Suprapubic skin (tissue), 4 donors: ENCODE data around the gene EID3. TPM values are rescaled to one million over a fixed set of nuclear protein-coding genes. Genes with fewer than 3 reads are reported as not detected.

Experiments used
- DNase-seq, 2 donors: peaks; one replicate each; pipeline ENCODE4 v3.0.0-alpha.2; 2019; ENCODE audit warnings: low spot score in 2 of 2
- H3K27ac ChIP-seq: fragments of 200-600 bp; sonication (generic); one replicate; pipeline ENCODE4 v1.5.1; 2019
- H3K27me3 ChIP-seq: fragments of 200-600 bp; sonication (generic); one replicate; pipeline ENCODE4 v1.5.1; 2019
- H3K36me3 ChIP-seq: fragments of 200-600 bp; sonication (generic); one replicate; pipeline ENCODE4 v1.5.1; 2019
- H3K4me1 ChIP-seq: fragments of 200-600 bp; sonication (generic); one replicate; pipeline ENCODE4 v1.5.1; 2019
- H3K4me3 ChIP-seq: fragments of 200-600 bp; sonication (generic); one replicate; pipeline ENCODE4 v1.5.1; 2019; ENCODE audit warnings: mild to moderate bottlenecking
- H3K9me3 ChIP-seq: fragments of 200-600 bp; sonication (generic); one replicate; pipeline ENCODE4 v1.5.1; 2019
- CTCF ChIP-seq, 2 donors: fragments of 200-600 bp in 1 of 2; fragments of 450-650 bp in 1 of 2; sonication (generic) in 1 of 2; IDR thresholded peaks; one replicate each; pipeline ENCODE4 v1.5.1; 2016 to 2019; ENCODE audit warnings: antibody characterized with exemption in 2 of 2, mild to moderate bottlenecking in 1 of 2, moderate library complexity in 1 of 2
- EP300 ChIP-seq: sonication (generic); formaldehyde crosslinking; IDR thresholded peaks from one replicate; pipeline ENCODE4 v1.6.1; 2017; ENCODE audit warnings: antibody characterized with exemption
- POLR2A ChIP-seq, 2 donors: fragments of 450-650 bp; IDR thresholded peaks; one replicate each; pipeline ENCODE4 v1.6.1; 2017; ENCODE audit warnings: antibody characterized with exemption in 2 of 2, mild to moderate bottlenecking in 2 of 2, moderate library complexity in 2 of 2
- POLR2AphosphoS5 ChIP-seq, 3 donors: sonication (generic); formaldehyde crosslinking; IDR thresholded peaks; one replicate each; pipeline ENCODE4 v1.6.1; 2017; ENCODE audit warnings: antibody characterized with exemption in 3 of 3
- WGBS: methylation state at CpG from one replicate; pipeline ENCODE4 v1.1.5; 2018; 5-methylcytosine and 5-hydroxymethylcytosine counted together
- total RNA-seq, 4 donors: library from RNA; depleted of rRNA; stranded (reverse); fragments of >200 nt; gene quantifications; one replicate each; pipeline ENCODE4 v1.1.0, GENCODE V29; 2016

EID3 gene
- total RNA-seq, 4 donors from 2014 or later: 2.9 to 5.4 (median 4.0) TPM

- H3K9me3 ChIP-seq: no peaks in the 10 kb centered on the region
- no peak for DNase-seq
- H3K36me3 ChIP-seq: no peaks in the 10 kb centered on the region
- H3K4me3 ChIP-seq: peak overlapping the region; percentile 70
- no peaks in the 10 kb centered on the region for H3K27me3 ChIP-seq
- peaks cover 48% of the 10 kb centered on the region for H3K4me1 ChIP-seq
- H3K27ac ChIP-seq: peak overlapping the region; percentile 94
- 53% methylated on average over 3 of the region's 3 CpGs for WGBS
- TF ChIP-seq POLR2AphosphoS5 (IDR thresholded peaks at IDR 0.05) (no peak), CTCF (IDR thresholded peaks at IDR 0.05) (no peak), EP300 (no peak), POLR2A (IDR thresholded peaks at IDR 0.05) (no peak)
Observed at GRCh38 chr12:104285740-104286515, 17.6 kb upstream of the EID3 start.

- Histone ChIP-seq H3K4me3 (peak overlapping the region; percentile 70), H3K27me3 (no peaks in the 10 kb centered on the region), H3K27ac (peak overlapping the region; percentile 94), H3K36me3 (peaks cover 5% of the 10 kb centered on the region), H3K9me3 (no peaks in the 10 kb centered on the region), H3K4me1 (peaks cover 52% of the 10 kb centered on the region)
- WGBS: under 1% methylated on average over 29 of the region's 40 CpGs
- DNase-seq: peak; percentile 95
- TF ChIP-seq POLR2A (IDR thresholded peaks at IDR 0.05) (peak; percentile 45 to 72), POLR2AphosphoS5 (IDR thresholded peaks at IDR 0.05) (peak in 2 of 3 donors; percentile 43 to 78), CTCF (IDR thresholded peaks at IDR 0.05) (no peak), EP300 (no peak)
Observed at GRCh38 chr12:104286516-104287482, 16.7 kb upstream of the EID3 start.

GRCh38 chr12:104288635-104289274, 14.8 kb upstream of the EID3 start:
- Histone ChIP-seq H3K36me3 (peaks cover 22% of the 10 kb centered on the region), H3K4me3 (peak overlapping the region; percentile 70), H3K4me1 (peaks cover 60% of the 10 kb centered on the region), H3K27ac (peak overlapping the region; percentile 94), H3K9me3 (no peaks in the 10 kb centered on the region), H3K27me3 (no peaks in the 10 kb centered on the region)
- DNase-seq: peak; percentile 88 to 89
- under 1% methylated on average over 32 of the region's 41 CpGs for WGBS
- TF ChIP-seq POLR2AphosphoS5 (IDR thresholded peaks at IDR 0.05) (peak in 2 of 3 donors; percentile 4 to 27), POLR2A (IDR thresholded peaks at IDR 0.05) (peak in 1 of 2 donors; percentile 65), CTCF (IDR thresholded peaks at IDR 0.05) (no peak), EP300 (no peak)

- no peaks in the 10 kb centered on the region for H3K9me3 ChIP-seq
- H3K4me3 ChIP-seq: no peak overlapping the region
- no peak for DNase-seq
- H3K27ac ChIP-seq: no peak overlapping the region
- H3K27me3 ChIP-seq: no peaks in the 10 kb centered on the region
- no peak for TF ChIP-seq CTCF (IDR thresholded peaks at IDR 0.05)
- no peak for TF ChIP-seq POLR2AphosphoS5 (IDR thresholded peaks at IDR 0.05)
- TF ChIP-seq POLR2A (IDR thresholded peaks at IDR 0.05): no peak
- TF ChIP-seq EP300: no peak
- 93% methylated on average over 8 of the region's 8 CpGs for WGBS
- H3K4me1 ChIP-seq: peaks cover 69% of the 10 kb centered on the region
- H3K36me3 ChIP-seq: peaks cover 23% of the 10 kb centered on the region
Observed at GRCh38 chr12:104290320-104290719, 13.2 kb upstream of the EID3 start.
